GM23338 (cell line): ENCODE results near the gene ADGRD1. TPM values are rescaled to one million over a fixed set of nuclear protein-coding genes. Genes with fewer than 3 reads are reported as not detected.

ENCODE experiments used
- ATAC-seq: fragments of 200-7000 bp; cut with Tn5 transposase; 3 replicates; pipeline ENCODE4 v1.9.1; 2020
- DNase-seq: peaks from one replicate; pipeline ENCODE4 v3.0.0-alpha.2; 2015; ENCODE audit warnings: low spot score
- H2AFZ ChIP-seq: fragments of 200-600 bp; sonication (generic); 2 replicates; pipeline ENCODE4 v1.8.0; 2016; ENCODE audit warnings: antibody characterized with exemption, mild to moderate bottlenecking, moderate library complexity
- H3F3A ChIP-seq: fragments of 200-600 bp; sonication (generic); replicated peaks from 2 replicates; pipeline ENCODE4 v1.8.0; 2017; ENCODE audit warnings: antibody characterized with exemption, mixed run types, low read depth
- H3K27ac ChIP-seq: fragments of 200-600 bp; sonication (generic); 2 replicates; pipeline ENCODE4 v1.6.1; 2016; ENCODE audit warnings: low read depth
- H3K27me3 ChIP-seq: fragments of 200-600 bp; sonication (generic); 2 replicates; pipeline ENCODE4 v1.8.0; 2016; ENCODE audit warnings: mild to moderate bottlenecking, mixed run types, moderate library complexity; ENCODE audit not compliant: insufficient read depth
- H3K36me3 ChIP-seq: fragments of 200-600 bp; sonication (generic); 2 replicates; pipeline ENCODE4 v1.8.0; 2016; ENCODE audit warnings: mild to moderate bottlenecking; ENCODE audit not compliant: insufficient read depth
- H3K4me1 ChIP-seq: fragments of 200-600 bp; sonication (generic); 2 replicates; pipeline ENCODE4 v1.8.0; 2016; ENCODE audit warnings: mild to moderate bottlenecking, moderate library complexity; ENCODE audit not compliant: insufficient read depth
- H3K4me2 ChIP-seq: fragments of 200-600 bp; sonication (generic); 2 replicates; pipeline ENCODE4 v1.7.1; 2017; ENCODE audit warnings: mixed run types
- H3K4me3 ChIP-seq: fragments of 200-600 bp; sonication (generic); 2 replicates; pipeline ENCODE4 v1.6.1; 2016; ENCODE audit warnings: mixed run types
- H3K79me2 ChIP-seq: fragments of 200-600 bp; sonication (generic); replicated peaks from 2 replicates; pipeline ENCODE4 v1.8.0; 2017; ENCODE audit warnings: mild to moderate bottlenecking; ENCODE audit not compliant: insufficient read depth
- H3K9me2 ChIP-seq: fragments of 200-600 bp; sonication (generic); 2 replicates; pipeline ENCODE4 v1.8.0; 2017; ENCODE audit not compliant: insufficient read depth
- H4K20me1 ChIP-seq: fragments of 200-600 bp; sonication (generic); replicated peaks from 2 replicates; pipeline ENCODE4 v1.8.0; 2017; ENCODE audit warnings: mild to moderate bottlenecking; ENCODE audit not compliant: insufficient read depth
- H3K27ac Mint-ChIP-seq: 2 replicates; pipeline ENCODE4 v1.8.0; 2020; ENCODE audit warnings: inconsistent platforms, mild to moderate bottlenecking, moderate library complexity, mixed read lengths
- H3K27me3 Mint-ChIP-seq: 3 replicates; pipeline ENCODE4 v1.8.0; 2022; ENCODE audit warnings: low read depth, mild to moderate bottlenecking, moderate library complexity, mixed read lengths, inconsistent platforms; ENCODE audit not compliant: insufficient read depth, poor library complexity
- H3K36me3 Mint-ChIP-seq: 3 replicates; pipeline ENCODE4 v1.8.0; 2021; ENCODE audit warnings: low read depth, mild to moderate bottlenecking, inconsistent platforms, moderate library complexity, mixed read lengths
- H3K4me1 Mint-ChIP-seq: 3 replicates; pipeline ENCODE4 v1.8.0; 2020; ENCODE audit warnings: mild to moderate bottlenecking, inconsistent platforms, mixed read lengths
- H3K4me3 Mint-ChIP-seq: 3 replicates; pipeline ENCODE4 v1.8.0; 2021; ENCODE audit warnings: moderate library complexity, mild to moderate bottlenecking, inconsistent platforms, mixed read lengths
- H3K9me3 Mint-ChIP-seq: 3 replicates; pipeline ENCODE4 v1.8.0; 2020; ENCODE audit warnings: moderate library complexity, mild to moderate bottlenecking, inconsistent platforms, mixed read lengths
- CREB1 ChIP-seq: fragments of 250-450 bp; sonication (Bioruptor Pico); IDR thresholded peaks from 2 replicates; pipeline ENCODE4 v1.5.0; 2020; ENCODE audit warnings: low read depth, mild to moderate bottlenecking, moderate library complexity
- CTCF ChIP-seq, 2 experiments: fragments of 200-600 bp in 1 of 2; sonication (generic) in 1 of 2; conservative IDR thresholded peaks; 2 replicates each; pipeline versions ENCODE4 v1.5.1 to v1.6.1; 2016 to 2017; ENCODE audit warnings: antibody characterized with exemption in 2 of 2, low read depth in 2 of 2, mild to moderate bottlenecking in 2 of 2, moderate library complexity in 1 of 2
- ETS1 ChIP-seq: IDR thresholded peaks from 2 replicates; pipeline ENCODE4 v1.6.1; 2016; ENCODE audit warnings: antibody characterized with exemption
- EZH2 ChIP-seq: fragments of 200-600 bp; sonication (generic); IDR thresholded peaks from one replicate; pipeline ENCODE4 v1.8.0; 2017; ENCODE audit warnings: antibody characterized with exemption, mild to moderate bottlenecking, low read depth; ENCODE audit not compliant: unreplicated experiment
- EZH2phosphoT487 ChIP-seq: fragments of 200-600 bp; sonication (generic); IDR thresholded peaks from one replicate; pipeline ENCODE4 v1.8.1; 2018; ENCODE audit warnings: antibody characterized with exemption; ENCODE audit not compliant: unreplicated experiment
- JUNB ChIP-seq: IDR thresholded peaks from one replicate; pipeline ENCODE4 v1.6.1; 2016; ENCODE audit warnings: antibody characterized with exemption; ENCODE audit not compliant: unreplicated experiment
- NANOG ChIP-seq: IDR thresholded peaks from 2 replicates; pipeline ENCODE4 v1.6.1; 2016; ENCODE audit warnings: antibody characterized with exemption, borderline replicate concordance
- POLR2AphosphoS5 ChIP-seq: IDR thresholded peaks from 2 replicates; pipeline ENCODE4 v1.6.1; 2016; ENCODE audit warnings: antibody characterized with exemption, low read depth
- STAT1 ChIP-seq: IDR thresholded peaks from one replicate; pipeline ENCODE4 v1.6.1; 2016; ENCODE audit warnings: antibody characterized with exemption; ENCODE audit not compliant: unreplicated experiment
- ZNF114 ChIP-seq: fragments of 250-450 bp; sonication (Bioruptor Pico); IDR thresholded peaks from 2 replicates; pipeline ENCODE4 v1.5.0; 2020; ENCODE audit warnings: mild to moderate bottlenecking, moderate library complexity
- ZNF331 ChIP-seq: fragments of 250-450 bp; sonication (Bioruptor Pico); IDR thresholded peaks from 2 replicates; pipeline ENCODE4 v1.5.0; 2020; ENCODE audit warnings: low read depth, mild to moderate bottlenecking, moderate library complexity
- ZNF462 ChIP-seq: fragments of 250-450 bp; sonication (Bioruptor Pico); IDR thresholded peaks from 2 replicates; pipeline ENCODE4 v1.5.0; 2020; ENCODE audit warnings: mild to moderate bottlenecking, moderate library complexity
- polyA plus RNA-seq: library from polyadenylated mRNA; unstranded; fragments of >200 nt; fragmentation: Nextera tagmentation; extraction: Ambion mirVana; gene quantifications from 2 replicates; pipeline ENCODE4 v1.2.1, GENCODE V29; 2016
- total RNA-seq: library from RNA; depleted of rRNA; stranded (reverse); fragments of >200 nt; shearing (Covaris generic); gene quantifications from 2 replicates; pipeline ENCODE4 v1.2.3, GENCODE V29; 2014
- TF ChIP-seq, protein P1 (sequence below): IDR thresholded peaks from one replicate; pipeline ENCODE4 v1.6.1; 2018; ENCODE audit warnings: antibody characterized with exemption; ENCODE audit not compliant: unreplicated experiment

The ADGRD1 gene
- total and polyA plus RNA-seq, 2 experiments from 2014 or later = 1.4 TPM; not detected in 1

DNA sequence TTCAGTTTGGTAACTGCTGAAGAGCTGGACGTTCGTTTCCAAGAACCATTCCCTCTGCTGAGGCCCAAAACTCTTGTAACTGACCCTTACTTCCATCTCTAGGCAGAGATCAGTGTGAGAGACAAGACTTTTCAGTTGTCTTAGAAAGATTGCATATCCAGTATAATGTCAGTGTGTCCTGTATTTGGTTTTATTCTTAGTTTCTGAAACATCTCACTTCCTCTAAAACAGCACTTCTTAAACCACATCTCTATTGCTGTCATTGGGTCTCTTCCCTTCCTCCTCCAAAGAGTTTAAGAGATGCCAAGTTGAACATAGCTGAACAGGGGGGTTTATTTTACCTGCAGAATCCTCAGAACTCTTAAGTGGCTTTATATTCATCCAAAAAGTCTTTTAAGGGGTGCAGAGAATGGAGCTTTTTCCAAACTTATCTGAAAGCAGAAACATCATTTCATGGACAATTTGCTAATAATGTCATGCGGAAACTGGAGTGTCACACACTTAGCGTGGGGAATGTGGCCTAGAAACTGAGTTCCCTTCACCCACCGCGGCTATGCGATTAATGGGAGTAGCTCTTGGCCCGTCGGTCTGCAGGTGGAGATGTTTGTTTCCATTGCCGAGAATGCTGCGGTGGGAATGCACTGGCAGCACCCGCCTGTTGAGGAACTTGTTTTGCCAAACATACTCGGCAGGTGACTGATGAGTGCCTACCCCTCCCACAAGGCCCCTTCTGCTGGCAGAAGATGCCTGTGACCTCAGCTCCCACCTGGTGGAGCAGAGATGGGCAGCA lies 148.2 kb downstream of the ADGRD1 start:
- H3K4me3 Mint-ChIP-seq = no peak overlapping the region
- ATAC-seq = no peak
- no peaks in the 10 kb centered on the region for H3K4me1 Mint-ChIP-seq

More for the DNA sequence above, 148.2 kb downstream of the ADGRD1 start:
- Histone ChIP-seq H3K9me2 (peaks cover 6% of the 10 kb centered on the region), H3K36me3 (no peaks in the 10 kb centered on the region), H3K4me1 (no peaks in the 10 kb centered on the region), H3K27me3 (no peaks in the 10 kb centered on the region), H3K79me2 (no peaks in the 10 kb centered on the region), H3K27ac (no peak overlapping the region), H3K4me3 (no peak overlapping the region), H3K4me2 (no peak overlapping the region), H2AFZ (no peak overlapping the region), H3F3A (no peaks in the 10 kb centered on the region), H4K20me1 (no peaks in the 10 kb centered on the region)
- H3K36me3 Mint-ChIP-seq = no peaks in the 10 kb centered on the region
- peaks cover 5% of the 10 kb centered on the region for H3K27me3 Mint-ChIP-seq
- TF ChIP-seq JUNB (no peak), EZH2phosphoT487 (no peak), ZNF462 (CRISPR knock-in tag) (no peak), POLR2AphosphoS5 (no peak), CTCF (conservative IDR thresholded peaks at IDR 0.05; ENCODE audit: low read depth in 2 of 2) (no peak), ETS1 (no peak), ZNF331 (CRISPR knock-in tag) (no peak), CREB1 (CRISPR knock-in tag) (no peak), EZH2 (no peak), ZNF114 (CRISPR knock-in tag) (no peak), NANOG (no peak), STAT1 (no peak)
- TF ChIP-seq, protein P1, sequence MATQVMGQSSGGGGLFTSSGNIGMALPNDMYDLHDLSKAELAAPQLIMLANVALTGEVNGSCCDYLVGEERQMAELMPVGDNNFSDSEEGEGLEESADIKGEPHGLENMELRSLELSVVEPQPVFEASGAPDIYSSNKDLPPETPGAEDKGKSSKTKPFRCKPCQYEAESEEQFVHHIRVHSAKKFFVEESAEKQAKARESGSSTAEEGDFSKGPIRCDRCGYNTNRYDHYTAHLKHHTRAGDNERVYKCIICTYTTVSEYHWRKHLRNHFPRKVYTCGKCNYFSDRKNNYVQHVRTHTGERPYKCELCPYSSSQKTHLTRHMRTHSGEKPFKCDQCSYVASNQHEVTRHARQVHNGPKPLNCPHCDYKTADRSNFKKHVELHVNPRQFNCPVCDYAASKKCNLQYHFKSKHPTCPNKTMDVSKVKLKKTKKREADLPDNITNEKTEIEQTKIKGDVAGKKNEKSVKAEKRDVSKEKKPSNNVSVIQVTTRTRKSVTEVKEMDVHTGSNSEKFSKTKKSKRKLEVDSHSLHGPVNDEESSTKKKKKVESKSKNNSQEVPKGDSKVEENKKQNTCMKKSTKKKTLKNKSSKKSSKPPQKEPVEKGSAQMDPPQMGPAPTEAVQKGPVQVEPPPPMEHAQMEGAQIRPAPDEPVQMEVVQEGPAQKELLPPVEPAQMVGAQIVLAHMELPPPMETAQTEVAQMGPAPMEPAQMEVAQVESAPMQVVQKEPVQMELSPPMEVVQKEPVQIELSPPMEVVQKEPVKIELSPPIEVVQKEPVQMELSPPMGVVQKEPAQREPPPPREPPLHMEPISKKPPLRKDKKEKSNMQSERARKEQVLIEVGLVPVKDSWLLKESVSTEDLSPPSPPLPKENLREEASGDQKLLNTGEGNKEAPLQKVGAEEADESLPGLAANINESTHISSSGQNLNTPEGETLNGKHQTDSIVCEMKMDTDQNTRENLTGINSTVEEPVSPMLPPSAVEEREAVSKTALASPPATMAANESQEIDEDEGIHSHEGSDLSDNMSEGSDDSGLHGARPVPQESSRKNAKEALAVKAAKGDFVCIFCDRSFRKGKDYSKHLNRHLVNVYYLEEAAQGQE = no peak
- no peak for DNase-seq
- H3K9me3 Mint-ChIP-seq = no peaks in the 10 kb centered on the region
- no peak overlapping the region for H3K27ac Mint-ChIP-seq
